ENCODE results near the gene ACAA1. TPM values are rescaled to one million over a fixed set of nuclear protein-coding genes. Genes with fewer than 3 reads are reported as not detected.

ACAA1 gene
- total and polyA plus RNA-seq, 9 of the 15 experiments (the other 6 are each of a cell fraction or from before 2014, with no cell fraction given), result 4.0 to 88.9 (median 57.2) TPM

DNA sequence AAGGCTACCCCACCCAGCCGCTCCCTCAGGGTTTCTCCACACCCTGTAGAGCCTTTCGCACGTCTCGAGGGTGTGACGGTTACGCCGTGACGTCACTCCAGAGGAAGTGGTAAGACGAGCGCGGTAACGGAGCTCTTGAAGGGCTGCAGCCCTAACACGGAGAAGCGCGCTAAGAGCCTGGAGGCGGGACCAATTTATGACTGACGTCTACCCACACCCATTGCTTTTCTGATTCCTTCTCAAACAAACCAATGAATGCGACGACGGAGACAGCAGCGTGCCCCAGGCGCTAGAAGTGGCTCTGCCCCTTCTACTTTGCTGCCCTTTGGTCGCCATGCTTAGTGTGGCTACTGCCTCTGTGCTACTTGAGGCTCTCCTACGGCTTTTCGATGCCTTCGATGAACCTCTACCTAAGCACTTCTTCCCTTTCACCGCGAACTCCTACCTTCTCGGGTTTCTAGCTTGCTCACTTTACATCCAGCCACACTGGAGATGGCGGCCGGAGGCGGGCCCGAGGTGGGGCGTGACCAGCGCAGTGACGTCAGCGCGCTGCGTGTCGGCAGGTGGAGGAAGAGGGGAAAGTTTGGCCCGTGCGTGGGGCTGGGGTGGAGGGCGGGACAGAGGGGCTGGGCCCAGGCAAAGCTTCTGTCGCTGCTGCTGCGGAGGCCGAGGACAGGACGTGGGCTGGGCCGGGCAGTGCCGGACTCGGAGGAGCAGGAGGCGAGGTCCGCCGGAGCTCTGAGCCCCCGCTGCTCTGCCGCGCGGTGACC is 28.2 kb upstream of the ACAA1 start, which contains the start of gene OXSR1 (continued):
- peak; percentile 91 for TF ChIP-seq ATF1 (CRISPR knock-in tag; IDR thresholded peaks at IDR 0.05)
- peak; percentile 100 for TF ChIP-seq ATF1 (tag; IDR thresholded peaks at IDR 0.05)
- no peak for TF ChIP-seq NUFIP1 (IDR thresholded peaks at IDR 0.05; ENCODE audit: partially characterized antibody)
- TF ChIP-seq SNIP1 (IDR thresholded peaks at IDR 0.05; ENCODE audit: low read depth), result no peak; the same call in 1 of the 2 replicates
- no peak for TF ChIP-seq ZNF347 (CRISPR knock-in tag; IDR thresholded peaks at IDR 0.05; ENCODE audit: low read depth)
- TF ChIP-seq BRD9 (IDR thresholded peaks at IDR 0.05; ENCODE audit: low read depth, partially characterized antibody), result peak; percentile 59
- peak; percentile 37 for TF ChIP-seq NFIC (IDR thresholded peaks at IDR 0.05)
- TF ChIP-seq, protein P1, sequence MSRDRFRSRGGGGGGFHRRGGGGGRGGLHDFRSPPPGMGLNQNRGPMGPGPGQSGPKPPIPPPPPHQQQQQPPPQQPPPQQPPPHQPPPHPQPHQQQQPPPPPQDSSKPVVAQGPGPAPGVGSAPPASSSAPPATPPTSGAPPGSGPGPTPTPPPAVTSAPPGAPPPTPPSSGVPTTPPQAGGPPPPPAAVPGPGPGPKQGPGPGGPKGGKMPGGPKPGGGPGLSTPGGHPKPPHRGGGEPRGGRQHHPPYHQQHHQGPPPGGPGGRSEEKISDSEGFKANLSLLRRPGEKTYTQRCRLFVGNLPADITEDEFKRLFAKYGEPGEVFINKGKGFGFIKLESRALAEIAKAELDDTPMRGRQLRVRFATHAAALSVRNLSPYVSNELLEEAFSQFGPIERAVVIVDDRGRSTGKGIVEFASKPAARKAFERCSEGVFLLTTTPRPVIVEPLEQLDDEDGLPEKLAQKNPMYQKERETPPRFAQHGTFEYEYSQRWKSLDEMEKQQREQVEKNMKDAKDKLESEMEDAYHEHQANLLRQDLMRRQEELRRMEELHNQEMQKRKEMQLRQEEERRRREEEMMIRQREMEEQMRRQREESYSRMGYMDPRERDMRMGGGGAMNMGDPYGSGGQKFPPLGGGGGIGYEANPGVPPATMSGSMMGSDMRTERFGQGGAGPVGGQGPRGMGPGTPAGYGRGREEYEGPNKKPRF (IDR thresholded peaks at IDR 0.05; ENCODE audit: low read depth, low read length), result no peak
- TF ChIP-seq CCNT2 (IDR thresholded peaks at IDR 0.05; ENCODE audit: borderline replicate concordance, extremely low read depth, insufficient read length, low read depth, low read length), result peak; percentile 71
- peak; percentile 73 for TF ChIP-seq ETV1 (tag; conservative IDR thresholded peaks at IDR 0.05; ENCODE audit: low read depth)
- TF ChIP-seq DIDO1 (tag; IDR thresholded peaks at IDR 0.05; ENCODE audit: low read depth), result peak; percentile 67; the same call in 1 of the 2 replicates
- TF ChIP-seq EGR1 (conservative IDR thresholded peaks at IDR 0.05), result peak; percentile 89
- TF ChIP-seq HDAC6 (IDR thresholded peaks at IDR 0.05; ENCODE audit: low read depth, low read length), result no peak
- peak; percentile 38; the same call in 1 of the 2 replicates for TF ChIP-seq PML (IDR thresholded peaks at IDR 0.05; ENCODE audit: low read length)
- no peak for TF ChIP-seq ZNF143 (CRISPR knock-in tag; IDR thresholded peaks at IDR 0.05)
- no peak for TF ChIP-seq ZNF780A (CRISPR knock-in tag; IDR thresholded peaks at IDR 0.05)
- no peak for TF ChIP-seq HDAC3 (IDR thresholded peaks at IDR 0.05; ENCODE audit: borderline replicate concordance, partially characterized antibody)
- TF ChIP-seq, protein P2, sequence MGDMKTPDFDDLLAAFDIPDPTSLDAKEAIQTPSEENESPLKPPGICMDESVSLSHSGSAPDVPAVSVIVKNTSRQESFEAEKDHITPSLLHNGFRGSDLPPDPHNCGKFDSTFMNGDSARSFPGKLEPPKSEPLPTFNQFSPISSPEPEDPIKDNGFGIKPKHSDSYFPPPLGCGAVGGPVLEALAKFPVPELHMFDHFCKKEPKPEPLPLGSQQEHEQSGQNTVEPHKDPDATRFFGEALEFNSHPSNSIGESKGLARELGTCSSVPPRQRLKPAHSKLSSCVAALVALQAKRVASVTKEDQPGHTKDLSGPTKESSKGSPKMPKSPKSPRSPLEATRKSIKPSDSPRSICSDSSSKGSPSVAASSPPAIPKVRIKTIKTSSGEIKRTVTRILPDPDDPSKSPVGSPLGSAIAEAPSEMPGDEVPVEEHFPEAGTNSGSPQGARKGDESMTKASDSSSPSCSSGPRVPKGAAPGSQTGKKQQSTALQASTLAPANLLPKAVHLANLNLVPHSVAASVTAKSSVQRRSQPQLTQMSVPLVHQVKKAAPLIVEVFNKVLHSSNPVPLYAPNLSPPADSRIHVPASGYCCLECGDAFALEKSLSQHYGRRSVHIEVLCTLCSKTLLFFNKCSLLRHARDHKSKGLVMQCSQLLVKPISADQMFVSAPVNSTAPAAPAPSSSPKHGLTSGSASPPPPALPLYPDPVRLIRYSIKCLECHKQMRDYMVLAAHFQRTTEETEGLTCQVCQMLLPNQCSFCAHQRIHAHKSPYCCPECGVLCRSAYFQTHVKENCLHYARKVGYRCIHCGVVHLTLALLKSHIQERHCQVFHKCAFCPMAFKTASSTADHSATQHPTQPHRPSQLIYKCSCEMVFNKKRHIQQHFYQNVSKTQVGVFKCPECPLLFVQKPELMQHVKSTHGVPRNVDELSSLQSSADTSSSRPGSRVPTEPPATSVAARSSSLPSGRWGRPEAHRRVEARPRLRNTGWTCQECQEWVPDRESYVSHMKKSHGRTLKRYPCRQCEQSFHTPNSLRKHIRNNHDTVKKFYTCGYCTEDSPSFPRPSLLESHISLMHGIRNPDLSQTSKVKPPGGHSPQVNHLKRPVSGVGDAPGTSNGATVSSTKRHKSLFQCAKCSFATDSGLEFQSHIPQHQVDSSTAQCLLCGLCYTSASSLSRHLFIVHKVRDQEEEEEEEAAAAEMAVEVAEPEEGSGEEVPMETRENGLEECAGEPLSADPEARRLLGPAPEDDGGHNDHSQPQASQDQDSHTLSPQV (IDR thresholded peaks at IDR 0.05), result no peak
- TF ChIP-seq, protein P3, sequence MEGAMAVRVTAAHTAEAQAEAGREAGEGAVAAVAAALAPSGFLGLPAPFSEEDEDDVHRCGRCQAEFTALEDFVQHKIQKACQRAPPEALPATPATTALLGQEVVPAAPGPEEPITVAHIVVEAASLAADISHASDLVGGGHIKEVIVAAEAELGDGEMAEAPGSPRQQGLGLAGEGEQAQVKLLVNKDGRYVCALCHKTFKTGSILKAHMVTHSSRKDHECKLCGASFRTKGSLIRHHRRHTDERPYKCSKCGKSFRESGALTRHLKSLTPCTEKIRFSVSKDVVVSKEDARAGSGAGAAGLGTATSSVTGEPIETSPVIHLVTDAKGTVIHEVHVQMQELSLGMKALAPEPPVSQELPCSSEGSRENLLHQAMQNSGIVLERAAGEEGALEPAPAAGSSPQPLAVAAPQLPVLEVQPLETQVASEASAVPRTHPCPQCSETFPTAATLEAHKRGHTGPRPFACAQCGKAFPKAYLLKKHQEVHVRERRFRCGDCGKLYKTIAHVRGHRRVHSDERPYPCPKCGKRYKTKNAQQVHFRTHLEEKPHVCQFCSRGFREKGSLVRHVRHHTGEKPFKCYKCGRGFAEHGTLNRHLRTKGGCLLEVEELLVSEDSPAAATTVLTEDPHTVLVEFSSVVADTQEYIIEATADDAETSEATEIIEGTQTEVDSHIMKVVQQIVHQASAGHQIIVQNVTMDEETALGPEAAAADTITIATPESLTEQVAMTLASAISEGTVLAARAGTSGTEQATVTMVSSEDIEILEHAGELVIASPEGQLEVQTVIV (CRISPR knock-in tag; IDR thresholded peaks at IDR 0.05; ENCODE audit: borderline replicate concordance), result no peak
- TF ChIP-seq CBX2 (IDR thresholded peaks at IDR 0.05; ENCODE audit: insufficient read depth, low read length, poor library complexity, severe bottlenecking), result no peak

All from K562 (cell line).